GM12865 (cell line): ENCODE measurements around the gene PRDM16.

Source experiments
- DNase-seq: peaks from one replicate; pipeline ENCODE4 v3.0.0; 2010; ENCODE audit warnings: low read depth
- H3K4me3 ChIP-seq: 2 replicates; pipeline ENCODE4 v1.5.1; 2011; ENCODE audit warnings: mild to moderate bottlenecking, low read depth, low read length, control low read depth
- CTCF ChIP-seq: IDR thresholded peaks from 2 replicates; pipeline ENCODE4 v1.5.1; 2011; ENCODE audit warnings: low read length, control low read depth, low read depth, inconsistent platforms; ENCODE audit not compliant: insufficient read depth; ENCODE audit errors: missing control alignments

The PRDM16 gene

GRCh38 chr1:3355894-3356826 is 287.2 kb downstream of the PRDM16 start:
- DNase-seq: no peak
- H3K4me3 ChIP-seq: no peak overlapping the region
- TF ChIP-seq CTCF: no peak

- DNase-seq: no peak
- H3K4me3 ChIP-seq: no peak overlapping the region
- TF ChIP-seq CTCF: no peak
Measured at GRCh38 chr1:3356827-3357460, 287.9 kb downstream of the PRDM16 start.

DNA sequence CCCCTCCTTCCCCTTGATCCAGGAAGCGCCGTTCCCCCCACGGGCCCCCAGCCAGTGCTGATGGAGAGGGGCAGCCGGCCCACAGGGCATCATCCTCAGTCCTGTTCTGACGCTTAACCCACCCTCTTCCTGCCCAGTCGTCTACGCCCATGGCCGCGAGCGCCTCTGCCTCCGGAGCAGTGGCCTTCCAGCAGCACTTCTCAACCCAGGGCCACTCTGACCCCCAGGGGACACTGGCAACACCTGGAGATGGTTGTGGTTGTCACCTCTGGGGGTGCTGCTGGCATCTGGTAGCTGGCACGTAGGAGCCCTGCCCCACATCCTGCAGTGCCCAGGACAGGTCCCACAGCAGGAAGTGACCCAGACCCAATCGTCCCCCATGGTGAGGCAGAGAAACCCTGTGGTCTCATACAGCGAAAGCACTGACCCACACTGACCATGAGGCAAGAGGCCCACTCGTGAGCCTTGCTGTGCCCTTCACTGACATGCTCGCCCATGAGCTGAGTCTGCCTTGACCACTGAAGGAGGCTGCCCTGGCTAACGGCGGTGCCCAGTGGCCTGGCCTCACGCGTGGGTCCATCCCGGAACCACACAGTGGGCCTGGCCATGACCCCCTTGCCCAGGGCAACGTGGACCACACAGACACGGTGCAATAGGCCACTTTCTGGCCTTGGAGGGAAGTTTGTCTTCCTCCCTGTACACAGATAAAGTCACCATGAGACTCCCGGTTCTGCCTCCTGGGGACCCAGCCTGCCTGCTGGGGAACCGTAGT is 288.7 kb downstream of the PRDM16 start:
- TF ChIP-seq CTCF: no peak

GRCh38 chr1:3359351-3359750 is 290.3 kb downstream of the PRDM16 start:
- TF ChIP-seq CTCF: no peak
- H3K4me3 ChIP-seq: no peak overlapping the region
- no peak for DNase-seq

More for the DNA sequence above, 288.7 kb downstream of the PRDM16 start:
- no peak overlapping the region for H3K4me3 ChIP-seq
- DNase-seq: no peak

- no peak overlapping the region for H3K4me3 ChIP-seq
- no peak for TF ChIP-seq CTCF
- no peak for DNase-seq
Measured at GRCh38 chr1:3359756-3360440, 290.9 kb downstream of the PRDM16 start.

- DNase-seq: no peak
- no peak overlapping the region for H3K4me3 ChIP-seq
- TF ChIP-seq CTCF: no peak
Measured at GRCh38 chr1:3360646-3361257, 291.7 kb downstream of the PRDM16 start.
